ENCODE data around the gene CDH4. TPM values are rescaled to one million over a fixed set of nuclear protein-coding genes. Genes with fewer than 3 reads are reported as not detected.

The CDH4 gene
- total and polyA plus RNA-seq, 9 donors = 0.12 to 4.4 (median 0.36) TPM

GRCh38 chr20:61728326-61728725 is 476.3 kb downstream of the CDH4 start:
- Histone ChIP-seq H3K4me1 (ENCODE audit: insufficient read depth) (no peaks in the 10 kb centered on the region), H3K36me3 (no peaks in the 10 kb centered on the region), H3K27ac (no peak overlapping the region), H3K4me3 (no peak overlapping the region), H3K27me3 (no peaks in the 10 kb centered on the region), H3K9me3 (no peaks in the 10 kb centered on the region)
- TF ChIP-seq POLR2A (IDR thresholded peaks at IDR 0.05) = no peak
- TF ChIP-seq CTCF (IDR thresholded peaks at IDR 0.05) = no peak
- TF ChIP-seq EP300 (IDR thresholded peaks at IDR 0.05) = no peak
- intact Hi-C loops (cut with DNase I) = no loop called here
- WGBS, 3 donors = 83 to 86% (median 84%) methylated on average over 6 of the region's 6 CpGs
- no peak for DNase-seq

GRCh38 chr20:61728786-61729770 is 477.0 kb downstream of the CDH4 start:
- DNase-seq = no peak
- no peak for TF ChIP-seq CTCF (IDR thresholded peaks at IDR 0.05)
- no peak for TF ChIP-seq POLR2A (IDR thresholded peaks at IDR 0.05)
- TF ChIP-seq EP300 (IDR thresholded peaks at IDR 0.05) = no peak
- intact Hi-C loops (cut with DNase I) = no loop called here
- Histone ChIP-seq H3K36me3 (no peaks in the 10 kb centered on the region), H3K27ac (no peak overlapping the region), H3K4me1 (ENCODE audit: insufficient read depth) (no peaks in the 10 kb centered on the region), H3K27me3 (no peaks in the 10 kb centered on the region), H3K9me3 (no peaks in the 10 kb centered on the region), H3K4me3 (no peak overlapping the region)
- 57 to 66% (median 62%) methylated on average over 28 of the region's 28 CpGs for WGBS, 3 donors

GRCh38 chr20:61730631-61731362 is 478.7 kb downstream of the CDH4 start:
- DNase-seq = no peak
- 82 to 87% (median 83%) methylated on average over 21 of the region's 21 CpGs for WGBS, 3 donors
- intact Hi-C loops (cut with DNase I) = no loop called here

More at GRCh38 chr20:61730631-61731362, 478.7 kb downstream of the CDH4 start:
- no peak overlapping the region for H3K4me3 ChIP-seq
- H3K9me3 ChIP-seq = no peaks in the 10 kb centered on the region
- TF ChIP-seq POLR2A (IDR thresholded peaks at IDR 0.05) (no peak), EP300 (IDR thresholded peaks at IDR 0.05) (no peak), CTCF (IDR thresholded peaks at IDR 0.05) (no peak)
- H3K27ac ChIP-seq = no peak overlapping the region
- H3K27me3 ChIP-seq = no peaks in the 10 kb centered on the region
- no peaks in the 10 kb centered on the region for H3K36me3 ChIP-seq
- no peaks in the 10 kb centered on the region for H3K4me1 ChIP-seq (ENCODE audit: insufficient read depth)

Measured in ovary (tissue), 9 donors.